SJCRH30 (cell line): ENCODE results near the gene CHD9. TPM values are rescaled to one million over a fixed set of nuclear protein-coding genes. Genes with fewer than 3 reads are reported as not detected.
A peak's percentile ranks its signal among the peaks of the same experiment; 100 is the strongest.
"Not testable (repeated sequence)": the region's sequence is repeated elsewhere in the genome, so short reads cannot be mapped to it uniquely, and the experiment has no call there.

ENCODE experiments used
- DNase-seq, 2 experiments: peaks; one replicate each; pipeline ENCODE4 v3.0.0-alpha.2; 2015 to 2020
- H3K27ac ChIP-seq: fragments of 250-450 bp; sonication (Bioruptor Pico); 2 replicates; pipeline ENCODE4 v1.5.1; 2020; ENCODE audit warnings: mild to moderate bottlenecking, moderate library complexity
- H3K27me3 ChIP-seq: fragments of 250-450 bp; sonication (Bioruptor Pico); 2 replicates; pipeline ENCODE4 v1.5.1; 2020; ENCODE audit warnings: mild to moderate bottlenecking, moderate library complexity
- H3K36me3 ChIP-seq: fragments of 250-450 bp; sonication (Bioruptor Pico); 2 replicates; pipeline ENCODE4 v1.5.1; 2020; ENCODE audit warnings: mild to moderate bottlenecking, moderate library complexity
- H3K4me1 ChIP-seq: fragments of 250-450 bp; sonication (Bioruptor Pico); 2 replicates; pipeline ENCODE4 v1.5.1; 2020; ENCODE audit warnings: mild to moderate bottlenecking, moderate library complexity
- H3K4me3 ChIP-seq: fragments of 250-450 bp; sonication (Bioruptor Pico); 2 replicates; pipeline ENCODE4 v1.5.1; 2020; ENCODE audit warnings: mild to moderate bottlenecking, moderate library complexity
- H3K9me3 ChIP-seq: fragments of 250-450 bp; sonication (Bioruptor Pico); replicated peaks from 2 replicates; pipeline ENCODE4 v1.5.1; 2020; ENCODE audit warnings: mild to moderate bottlenecking, moderate library complexity
- total RNA-seq: library from RNA; depleted of rRNA; stranded (reverse); fragments of >200 nt; shearing (Covaris generic); gene quantifications from 2 replicates; pipeline ENCODE4 v1.2.3, GENCODE V29; 2014

The CHD9 gene
- total RNA-seq, 1 experiment from 2014 or later: 62.3 TPM

- H3K4me3 ChIP-seq, H3K27me3 ChIP-seq, H3K9me3 ChIP-seq, H3K36me3 ChIP-seq, H3K27ac ChIP-seq, DNase-seq: not testable (repeated sequence)
- peaks cover 18% of the 10 kb centered on the region for H3K4me1 ChIP-seq
Observed at GRCh38 chr16:53075461-53075860, 20.7 kb downstream of the CHD9 start.

GRCh38 chr16:53078247-53078646, 23.5 kb downstream of the CHD9 start:
- Histone ChIP-seq H3K9me3 (no peaks in the 10 kb centered on the region; the same call in 1 of the 2 replicates), H3K4me3 (no peak overlapping the region), H3K4me1 (peaks cover 16% of the 10 kb centered on the region), H3K27me3 (no peaks in the 10 kb centered on the region), H3K27ac (no peak overlapping the region), H3K36me3 (peaks cover 2% of the 10 kb centered on the region; the same call in 1 of the 2 replicates)
- no peak for DNase-seq

GRCh38 chr16:53078765-53079485, 24.1 kb downstream of the CHD9 start:
- Histone ChIP-seq H3K4me3 (no peak overlapping the region), H3K27ac (no peak overlapping the region)
- DNase-seq: no peak

GRCh38 chr16:53080345-53081031, 25.7 kb downstream of the CHD9 start:
- Histone ChIP-seq H3K9me3 (no peaks in the 10 kb centered on the region; the same call in 1 of the 2 replicates), H3K36me3 (peaks cover 2% of the 10 kb centered on the region; the same call in 1 of the 2 replicates), H3K4me3 (peak overlapping the region; percentile 20), H3K4me1 (peaks cover 16% of the 10 kb centered on the region), H3K27ac (peak overlapping the region; percentile 70), H3K27me3 (no peaks in the 10 kb centered on the region)
- DNase-seq: peak; percentile 66 to 71

More at GRCh38 chr16:53078765-53079485, 24.1 kb downstream of the CHD9 start:
- Histone ChIP-seq H3K27me3 (no peaks in the 10 kb centered on the region), H3K9me3 (no peaks in the 10 kb centered on the region; the same call in 1 of the 2 replicates), H3K36me3 (peaks cover 2% of the 10 kb centered on the region; the same call in 1 of the 2 replicates), H3K4me1 (peaks cover 16% of the 10 kb centered on the region)

- Histone ChIP-seq H3K27ac (peak overlapping the region; percentile 70), H3K4me1 (peaks cover 16% of the 10 kb centered on the region), H3K27me3 (no peaks in the 10 kb centered on the region), H3K9me3 (no peaks in the 10 kb centered on the region; the same call in 1 of the 2 replicates), H3K36me3 (peaks cover 2% of the 10 kb centered on the region; the same call in 1 of the 2 replicates), H3K4me3 (peak overlapping the region; percentile 20)
- no peak for DNase-seq
Observed at GRCh38 chr16:53081032-53081424, 26.2 kb downstream of the CHD9 start.

GRCh38 chr16:53081686-53082407, 27.1 kb downstream of the CHD9 start:
- Histone ChIP-seq H3K4me3 (no peak overlapping the region), H3K27me3 (no peaks in the 10 kb centered on the region), H3K9me3 (no peaks in the 10 kb centered on the region; the same call in 1 of the 2 replicates), H3K27ac (no peak overlapping the region), H3K4me1 (peaks cover 16% of the 10 kb centered on the region), H3K36me3 (peaks cover 2% of the 10 kb centered on the region; the same call in 1 of the 2 replicates)
- DNase-seq: no peak

- H3K9me3 ChIP-seq: no peaks in the 10 kb centered on the region; the same call in 1 of the 2 replicates
- H3K27me3 ChIP-seq: no peaks in the 10 kb centered on the region
- peaks cover 2% of the 10 kb centered on the region; the same call in 1 of the 2 replicates for H3K36me3 ChIP-seq
- H3K4me3 ChIP-seq: no peak overlapping the region
- DNase-seq: no peak
- H3K4me1 ChIP-seq: peaks cover 16% of the 10 kb centered on the region
- no peak overlapping the region for H3K27ac ChIP-seq
Observed at GRCh38 chr16:53082509-53082908, 27.7 kb downstream of the CHD9 start.

GRCh38 chr16:53083119-53083518, 28.3 kb downstream of the CHD9 start:
- Histone ChIP-seq H3K27me3 (no peaks in the 10 kb centered on the region), H3K9me3 (no peaks in the 10 kb centered on the region; the same call in 1 of the 2 replicates), H3K36me3 (peaks cover 2% of the 10 kb centered on the region; the same call in 1 of the 2 replicates), H3K4me3 (no peak overlapping the region), H3K27ac (no peak overlapping the region), H3K4me1 (peaks cover 16% of the 10 kb centered on the region)
- DNase-seq: no peak

GRCh38 chr16:53084141-53084541, 29.4 kb downstream of the CHD9 start:
- Histone ChIP-seq H3K4me1 (peaks cover 16% of the 10 kb centered on the region), H3K27ac (no peak overlapping the region), H3K9me3 (no peaks in the 10 kb centered on the region; the same call in 1 of the 2 replicates), H3K36me3 (peaks cover 2% of the 10 kb centered on the region; the same call in 1 of the 2 replicates), H3K27me3 (no peaks in the 10 kb centered on the region), H3K4me3 (no peak overlapping the region)
- no peak for DNase-seq

- H3K27me3 ChIP-seq: no peaks in the 10 kb centered on the region
- no peak overlapping the region for H3K27ac ChIP-seq
- H3K36me3 ChIP-seq: peaks cover 2% of the 10 kb centered on the region; the same call in 1 of the 2 replicates
- no peaks in the 10 kb centered on the region; the same call in 1 of the 2 replicates for H3K9me3 ChIP-seq
- H3K4me3 ChIP-seq: no peak overlapping the region
- peaks cover 12% of the 10 kb centered on the region for H3K4me1 ChIP-seq
- no peak for DNase-seq
Observed at GRCh38 chr16:53084746-53085334, 30.0 kb downstream of the CHD9 start.

- Histone ChIP-seq H3K4me1 (peaks cover 8% of the 10 kb centered on the region), H3K27me3 (no peaks in the 10 kb centered on the region), H3K4me3 (no peak overlapping the region), H3K36me3 (peaks cover 2% of the 10 kb centered on the region; the same call in 1 of the 2 replicates), H3K27ac (no peak overlapping the region), H3K9me3 (no peaks in the 10 kb centered on the region; the same call in 1 of the 2 replicates)
- DNase-seq: no peak
Observed at GRCh38 chr16:53085369-53085843, 30.6 kb downstream of the CHD9 start.

- no peaks in the 10 kb centered on the region; the same call in 1 of the 2 replicates for H3K9me3 ChIP-seq
- no peak for DNase-seq
- no peaks in the 10 kb centered on the region for H3K27me3 ChIP-seq
- no peak overlapping the region for H3K4me3 ChIP-seq
- H3K4me1 ChIP-seq: peaks cover 6% of the 10 kb centered on the region
- H3K27ac ChIP-seq: no peak overlapping the region
- H3K36me3 ChIP-seq: peaks cover 2% of the 10 kb centered on the region; the same call in 1 of the 2 replicates
Observed at GRCh38 chr16:53085931-53086421, 31.2 kb downstream of the CHD9 start.

GRCh38 chr16:53087101-53087500, 32.3 kb downstream of the CHD9 start:
- H3K27me3 ChIP-seq: no peaks in the 10 kb centered on the region
- no peaks in the 10 kb centered on the region for H3K9me3 ChIP-seq
- no peak overlapping the region for H3K27ac ChIP-seq
- DNase-seq: no peak
- H3K36me3 ChIP-seq: peaks cover 2% of the 10 kb centered on the region; the same call in 1 of the 2 replicates
- H3K4me3 ChIP-seq: no peak overlapping the region
- peaks cover 11% of the 10 kb centered on the region for H3K4me1 ChIP-seq
